Activated CD4-positive, CD25-positive, alpha-beta regulatory T cell (primary cell): ENCODE measurements around the gene DNM3.

Experiments
- DNase-seq, 4 experiments: peaks; one replicate each; lab custom pipeline; 2025; lab: John Stamatoyannopoulos, UW

Gene DNM3

DNA sequence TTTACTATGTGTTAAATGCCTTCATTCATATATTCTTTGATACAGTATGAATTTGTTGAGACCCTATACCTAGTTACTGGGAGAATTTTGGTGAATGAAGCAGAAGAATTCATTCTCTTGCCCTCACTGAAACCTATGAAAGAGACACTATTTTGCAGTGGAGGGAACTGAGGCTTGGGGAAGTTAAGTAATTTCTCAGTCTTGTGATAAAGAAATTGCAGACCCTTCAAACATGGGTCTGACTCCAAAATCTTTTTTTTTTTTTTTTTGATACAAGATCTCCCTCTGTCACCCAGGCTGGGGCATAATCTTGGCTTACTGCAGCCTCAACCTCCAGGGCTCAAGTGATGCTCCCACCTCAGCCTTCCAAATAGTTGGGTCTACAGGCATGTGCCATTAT lies 132.1 kb downstream of the DNM3 start:
- no peak for DNase-seq

DNA sequence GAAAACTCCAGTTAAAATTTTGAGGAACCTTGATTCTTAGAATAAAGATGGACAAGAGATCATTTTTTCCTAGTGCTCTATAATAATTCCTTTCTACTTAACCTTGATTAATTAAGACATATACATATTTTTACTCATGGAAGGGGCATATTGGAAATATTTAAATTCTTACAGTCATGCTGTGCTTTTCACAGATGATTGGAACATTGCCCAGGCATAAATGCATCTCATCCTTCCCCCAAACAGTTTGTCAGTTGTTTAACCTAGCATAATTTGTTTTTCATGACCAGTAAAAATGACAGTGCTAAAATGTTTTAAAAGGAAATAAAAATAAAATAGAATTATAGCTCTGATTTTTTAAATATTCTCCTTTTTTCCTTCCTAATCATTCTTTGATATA lies 140.0 kb downstream of the DNM3 start:
- DNase-seq = no peak

DNA sequence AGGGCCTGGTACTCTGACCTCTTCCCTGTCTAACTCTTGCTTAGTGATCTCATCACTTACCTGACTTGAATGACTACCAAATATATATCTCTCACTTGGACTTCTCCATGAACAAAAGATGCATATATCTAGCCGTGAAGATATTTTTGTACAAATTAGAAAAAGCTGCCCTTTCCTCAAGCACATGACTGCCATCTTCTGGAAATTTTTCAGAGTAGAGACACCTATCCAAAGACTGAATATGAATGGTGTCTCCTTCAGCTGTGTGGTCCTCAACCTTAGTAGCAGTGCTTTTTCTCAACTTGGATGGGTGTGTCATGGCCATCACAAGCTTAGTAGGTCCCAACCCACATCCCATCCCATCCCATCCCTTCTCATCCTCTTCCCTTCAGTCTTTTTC lies 142.3 kb downstream of the DNM3 start:
- DNase-seq = no peak

DNA sequence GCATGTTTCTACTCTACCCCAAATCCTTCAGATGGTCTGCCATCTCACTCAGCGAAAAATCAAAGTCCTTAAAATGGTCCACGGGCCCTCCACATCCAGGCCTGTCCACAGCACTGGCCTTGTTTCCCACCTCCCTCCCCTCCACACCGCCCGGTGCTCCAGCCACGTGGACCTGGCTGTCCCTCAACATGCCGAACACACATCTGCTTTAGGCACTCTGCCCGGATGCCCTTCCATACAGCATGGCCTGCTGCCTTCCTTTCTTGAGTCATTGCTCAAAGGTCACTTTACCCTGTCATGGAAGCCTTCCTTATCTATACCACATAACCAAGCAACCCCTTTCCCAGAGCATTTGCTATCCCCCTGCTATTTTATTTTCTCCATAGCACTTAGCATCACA lies 143.0 kb downstream of the DNM3 start:
- no peak for DNase-seq

DNA sequence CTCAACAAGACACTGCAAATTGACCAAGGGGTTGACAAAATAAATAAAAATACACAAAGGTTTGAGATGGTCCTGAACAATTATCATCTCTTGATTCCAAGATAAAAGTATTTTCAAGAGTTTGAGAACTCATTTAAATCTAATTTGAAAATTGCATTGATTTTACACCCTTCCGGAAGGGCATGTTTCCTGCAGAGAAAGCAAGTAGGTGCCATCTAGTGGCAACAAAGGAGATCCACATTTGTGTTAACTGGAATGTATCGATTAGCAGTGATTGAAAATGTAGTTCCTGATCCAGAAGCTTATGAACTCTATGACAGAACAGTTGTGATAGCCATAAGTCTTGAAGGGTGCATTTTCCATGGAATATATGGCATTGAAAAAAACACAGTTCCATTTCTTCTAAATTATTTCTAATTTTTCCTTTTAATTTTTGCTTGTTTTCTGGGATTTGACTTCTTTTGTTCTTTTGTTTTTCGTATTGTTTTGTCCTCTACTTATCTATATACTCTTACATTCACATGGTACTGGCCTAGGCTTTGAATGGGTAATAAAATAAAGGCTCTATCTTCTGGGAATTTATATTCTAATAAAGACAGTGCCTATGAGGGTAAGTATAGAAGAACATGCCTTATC lies 143.7 kb downstream of the DNM3 start:
- DNase-seq = no peak

DNA sequence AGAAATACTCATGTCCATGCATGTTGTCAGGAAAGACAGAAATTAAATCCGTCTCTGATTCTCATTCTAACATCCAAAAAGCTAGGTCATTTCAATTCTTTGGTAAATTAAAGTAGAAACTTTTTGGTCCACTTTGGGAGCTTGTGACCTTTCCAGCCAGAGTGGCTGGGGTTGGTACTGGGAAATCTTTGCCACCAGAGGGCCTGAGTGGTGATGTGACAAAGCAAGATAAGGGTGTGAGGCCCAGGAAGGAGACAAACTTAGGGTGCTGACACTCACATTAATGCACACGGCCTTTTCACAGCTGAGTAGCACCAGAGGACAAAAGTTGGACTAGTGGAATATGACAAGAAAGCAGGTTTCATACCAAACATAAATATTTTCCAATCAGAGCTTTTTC lies 144.3 kb downstream of the DNM3 start:
- no peak for DNase-seq

DNA sequence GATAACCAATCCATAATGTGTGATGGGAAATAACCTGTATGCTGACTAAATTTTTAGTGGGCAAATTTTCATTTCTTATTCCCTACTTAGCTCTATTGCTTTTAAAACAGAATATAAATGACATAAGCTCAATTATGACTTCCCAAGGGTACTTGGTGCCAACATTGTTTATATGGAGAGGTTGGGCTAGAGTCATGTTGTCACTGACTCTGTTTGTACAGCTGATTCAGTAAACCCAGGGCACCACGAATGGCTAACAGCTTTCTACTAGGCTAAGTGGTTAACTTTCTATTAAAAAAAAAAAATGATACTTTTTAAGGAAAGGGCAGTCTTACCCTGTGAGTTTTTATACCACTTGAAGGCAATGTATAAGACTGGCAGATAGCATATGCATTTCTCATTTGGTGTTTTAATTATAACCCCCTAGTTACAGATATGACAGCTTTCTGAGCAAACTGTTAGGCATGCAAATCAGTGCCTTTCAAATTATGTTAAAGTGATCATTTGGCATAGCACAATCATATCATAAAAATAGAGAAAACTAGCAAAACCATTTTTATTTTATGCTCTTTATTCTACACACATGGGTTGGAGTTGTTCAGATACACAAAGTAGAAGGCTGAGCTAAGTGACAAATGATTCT lies 147.1 kb downstream of the DNM3 start:
- DNase-seq = no peak

DNA sequence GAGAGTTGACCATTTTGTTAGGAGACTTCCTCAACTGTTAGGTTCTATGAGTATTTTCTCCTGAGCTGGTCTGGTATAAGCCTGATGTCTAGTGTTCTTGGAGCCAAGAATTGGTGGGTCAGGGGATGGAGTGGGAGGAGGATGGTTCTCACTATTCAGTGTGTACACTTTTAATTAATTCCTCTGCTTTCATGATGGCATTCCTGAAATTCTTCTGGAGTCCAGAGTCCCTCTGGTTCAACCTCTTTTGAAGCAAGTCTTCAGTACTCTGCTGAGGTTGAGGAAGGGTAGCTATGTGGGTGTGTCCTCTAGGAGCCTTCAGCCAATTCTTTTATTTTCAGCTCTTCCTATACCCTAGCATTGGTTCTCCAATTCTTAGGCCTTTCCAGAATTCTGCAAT lies 149.1 kb downstream of the DNM3 start:
- no peak for DNase-seq

DNA sequence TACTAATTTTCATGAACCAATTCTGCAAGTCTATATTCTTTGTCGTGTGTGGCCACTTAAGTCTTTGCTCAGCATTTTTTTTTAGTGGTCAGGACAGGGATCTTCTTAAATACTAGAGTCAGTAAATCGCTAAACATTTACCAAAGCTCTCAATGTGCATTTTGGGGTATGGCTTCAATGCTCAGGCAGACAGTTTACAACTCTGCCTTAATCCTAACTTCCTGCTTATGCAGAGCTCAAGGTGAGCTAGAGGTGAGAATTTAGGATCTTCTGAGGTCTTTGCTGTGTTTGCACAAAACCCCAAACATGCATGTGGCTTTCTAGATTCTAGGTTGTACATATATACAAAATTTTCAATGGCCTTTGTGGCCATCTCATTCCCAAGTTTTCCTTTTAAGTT lies 153.0 kb downstream of the DNM3 start:
- no peak for DNase-seq

DNA sequence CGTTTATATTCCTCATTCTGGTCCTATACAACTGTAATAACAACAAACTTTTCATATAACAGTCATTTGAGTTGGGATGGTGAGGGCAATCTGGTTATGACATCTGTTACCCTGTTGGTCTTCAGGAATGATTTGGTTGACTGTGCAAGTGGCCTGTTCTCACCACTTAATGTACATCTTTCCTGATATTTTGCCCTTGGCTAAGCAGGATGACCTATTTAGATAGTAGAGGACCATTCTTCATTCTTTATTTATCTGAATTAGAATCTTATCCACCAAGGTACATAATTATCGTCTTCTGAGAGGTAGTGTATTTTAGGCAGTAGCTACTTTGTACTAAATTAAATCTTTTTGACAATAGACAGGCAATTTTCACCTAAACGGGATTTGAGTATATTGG lies 154.3 kb downstream of the DNM3 start:
- DNase-seq = no peak

DNA sequence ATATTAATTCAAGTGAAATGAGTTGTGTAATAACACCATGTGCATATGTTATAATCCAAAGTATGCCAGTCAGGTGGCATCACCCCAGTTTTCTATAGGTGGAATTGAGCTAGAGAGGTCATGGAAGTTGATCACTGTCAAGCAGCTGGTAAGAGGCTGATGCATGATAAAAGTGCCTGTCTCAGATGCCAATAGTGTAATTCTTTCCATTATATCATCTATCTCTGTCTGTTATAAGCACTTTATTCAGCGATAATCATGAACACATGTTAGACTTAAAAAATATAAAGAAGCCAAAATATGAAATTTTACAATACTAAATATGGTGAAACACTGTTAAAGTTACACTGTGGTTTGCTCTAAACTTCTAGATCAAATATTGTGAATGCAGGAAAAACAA lies 156.6 kb downstream of the DNM3 start:
- no peak for DNase-seq

DNA sequence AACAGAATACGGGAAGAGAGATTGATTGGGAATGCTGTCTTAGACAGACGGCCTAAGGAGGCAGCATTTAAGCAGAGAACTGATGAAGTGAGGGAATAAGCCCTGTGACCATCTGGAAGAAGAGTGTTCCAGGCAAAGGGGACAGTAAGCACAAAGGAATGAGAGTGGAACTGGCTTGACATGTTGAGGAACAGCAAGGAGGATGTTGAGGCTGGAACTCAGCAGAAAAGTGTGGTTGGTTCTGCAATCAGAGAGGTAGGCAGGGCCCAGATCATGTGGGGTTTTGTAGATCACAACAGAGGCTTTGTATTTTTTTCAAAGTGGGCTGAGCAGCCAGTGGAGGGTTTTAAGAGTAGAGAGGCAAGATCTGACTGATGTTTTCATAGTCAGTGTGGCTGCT lies 157.4 kb downstream of the DNM3 start:
- DNase-seq = no peak

DNA sequence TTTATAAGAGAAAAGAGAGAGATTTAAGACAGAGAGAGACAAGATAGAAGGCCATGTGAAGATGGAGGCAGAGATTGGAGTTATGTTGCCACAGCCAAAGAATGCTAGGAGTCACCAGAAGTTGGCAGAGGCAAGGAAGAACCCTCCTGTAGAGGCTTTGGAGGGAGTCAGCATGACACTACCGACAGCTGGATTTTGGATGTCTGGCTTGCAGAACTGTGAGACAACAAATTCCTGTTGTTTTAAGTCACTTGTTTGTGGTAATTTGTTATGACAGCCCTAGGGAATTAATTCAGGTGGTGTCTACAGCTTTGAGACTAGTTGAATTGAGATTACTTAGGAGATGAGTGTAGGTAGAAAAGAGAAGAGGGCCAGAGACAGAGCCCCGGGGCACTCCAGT lies 158.5 kb downstream of the DNM3 start:
- DNase-seq = no peak

DNA sequence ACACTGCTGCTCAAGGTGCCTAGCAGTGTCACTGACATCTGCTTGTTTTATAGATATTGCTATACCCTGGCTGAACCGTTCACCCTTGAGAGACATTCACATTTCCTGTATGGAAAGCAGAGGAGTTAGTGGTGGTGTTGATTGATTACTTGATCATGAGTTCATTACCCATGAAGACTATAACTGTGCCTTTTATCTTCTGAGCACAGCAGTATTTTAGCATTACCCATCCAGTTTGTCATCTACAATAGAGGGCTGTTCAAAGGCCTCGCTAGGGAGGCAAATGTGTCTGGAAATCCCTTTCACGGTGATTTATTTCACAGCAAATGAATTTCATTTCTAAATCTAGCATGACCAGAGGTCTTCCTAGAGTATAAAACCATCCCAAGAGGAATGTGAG lies 160.0 kb downstream of the DNM3 start:
- no peak for DNase-seq

DNA sequence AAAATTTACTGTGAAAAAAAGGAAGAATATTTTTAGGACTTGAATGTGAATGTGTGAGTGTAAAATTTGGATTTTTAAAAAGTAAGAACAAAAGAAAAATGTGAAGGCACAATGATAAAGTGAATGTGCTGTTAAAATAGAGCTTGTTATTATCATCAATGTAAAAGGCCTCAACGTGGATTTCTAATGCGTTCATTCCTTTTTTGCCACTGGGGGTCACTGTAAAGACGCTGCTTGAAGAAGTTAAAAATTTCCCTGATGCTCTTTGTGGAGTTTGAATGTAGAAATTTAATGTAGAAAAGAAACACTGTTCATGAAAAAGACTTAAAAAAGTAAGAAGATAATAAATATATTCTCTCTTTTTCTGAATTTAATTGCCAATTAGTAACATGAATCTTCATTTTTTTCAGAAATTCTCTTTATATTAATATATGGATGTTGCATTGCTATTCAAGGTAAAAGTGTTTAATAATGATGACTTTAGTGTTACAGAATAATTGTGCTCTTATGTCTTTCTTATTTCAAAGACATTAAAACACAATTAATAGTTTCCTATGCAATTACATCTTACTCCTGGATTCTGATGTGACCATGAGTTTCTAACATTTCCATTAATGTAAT lies 161.5 kb downstream of the DNM3 start:
- DNase-seq = no peak

DNA sequence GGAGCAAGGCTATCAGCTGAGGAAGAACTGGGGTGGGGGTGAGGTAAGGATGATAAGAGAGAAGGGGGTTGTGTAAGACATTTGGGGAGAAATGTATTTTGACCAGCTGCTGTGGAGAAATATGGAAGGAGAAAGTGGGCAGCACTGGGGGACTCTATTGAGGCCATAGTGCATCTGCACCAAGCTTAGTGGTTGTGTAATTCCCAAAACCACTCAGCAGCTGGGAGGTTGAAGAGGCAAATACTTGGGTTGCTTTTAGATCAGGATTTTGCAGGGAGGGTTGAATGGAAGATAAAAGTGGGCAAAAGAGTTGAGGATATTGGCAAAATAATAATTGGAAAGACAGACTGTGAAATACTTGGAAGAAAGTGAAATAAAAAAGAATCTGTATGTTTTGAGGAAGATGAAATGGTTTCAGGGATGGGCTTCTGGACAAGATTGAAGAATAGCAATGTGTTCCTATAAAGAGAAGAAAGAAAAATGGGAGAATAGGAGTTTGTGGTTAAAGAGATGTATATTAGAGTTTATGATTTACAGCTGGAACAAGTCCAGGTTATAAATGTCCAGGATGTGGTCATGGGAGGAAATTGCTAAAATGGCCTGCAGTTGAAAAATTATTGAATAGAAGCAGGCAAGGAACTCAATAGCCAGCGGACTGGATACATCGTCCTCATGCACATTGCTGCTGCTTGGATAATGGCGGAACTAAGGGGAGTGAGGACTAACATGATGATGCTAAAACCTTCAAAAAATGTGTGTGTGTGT lies 162.7 kb downstream of the DNM3 start:
- no peak for DNase-seq

DNA sequence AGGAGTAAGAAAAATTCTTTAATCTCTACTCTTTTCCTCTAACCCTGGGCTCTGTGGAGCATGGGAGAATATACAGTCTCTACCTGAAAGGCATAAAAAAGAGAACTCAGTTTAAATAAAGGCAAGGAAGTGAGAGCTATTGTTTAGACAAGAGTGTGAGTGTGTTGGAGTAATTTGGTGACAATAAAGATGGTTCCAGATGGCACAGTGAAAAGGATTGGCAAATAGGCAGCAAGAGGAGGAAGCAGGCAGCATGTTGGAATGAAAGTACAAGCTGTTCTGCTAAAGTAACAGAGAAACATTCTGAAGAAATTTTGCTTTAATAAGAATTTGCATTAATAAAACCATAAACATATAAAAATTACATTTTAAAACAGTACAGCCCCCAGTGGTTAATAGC lies 163.4 kb downstream of the DNM3 start:
- no peak for DNase-seq

DNA sequence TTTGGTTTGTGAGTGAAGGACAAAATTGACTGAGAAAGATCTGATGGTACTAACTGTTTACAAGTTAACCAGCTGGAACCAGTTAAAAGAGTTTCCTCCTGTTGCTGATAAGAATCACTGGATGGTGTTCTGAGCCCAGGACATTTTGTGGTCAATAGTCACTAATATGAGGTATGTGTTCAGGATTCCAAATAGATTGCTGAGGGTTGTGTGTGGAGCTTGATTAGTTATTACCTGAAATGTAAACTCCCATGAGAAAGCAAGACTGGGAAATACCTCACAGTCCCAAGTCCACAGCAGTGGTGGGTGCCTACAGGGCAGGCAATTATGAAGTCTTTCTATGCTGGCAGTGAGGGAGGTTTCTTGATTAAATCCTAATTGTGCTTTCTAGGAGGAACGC lies 164.6 kb downstream of the DNM3 start:
- no peak for DNase-seq

DNA sequence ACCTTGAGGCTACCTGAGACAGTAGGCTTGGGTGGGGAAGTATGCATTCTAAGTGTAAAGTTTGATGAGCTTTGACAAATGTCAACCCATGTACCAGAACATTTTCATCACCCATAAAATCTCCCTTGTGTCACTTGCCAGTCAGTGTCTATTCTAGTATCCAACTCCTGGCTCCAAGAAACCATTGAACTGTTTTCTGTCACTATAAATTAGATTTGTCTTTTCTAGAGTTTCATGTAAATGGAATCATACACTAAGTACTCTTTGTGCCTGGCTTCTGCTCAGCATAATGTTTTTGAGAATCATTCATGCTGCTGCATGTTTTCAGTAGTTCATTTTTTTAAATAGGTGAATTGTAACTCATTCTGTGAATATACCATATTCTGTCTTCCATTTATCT lies 165.4 kb downstream of the DNM3 start:
- DNase-seq = no peak

DNA sequence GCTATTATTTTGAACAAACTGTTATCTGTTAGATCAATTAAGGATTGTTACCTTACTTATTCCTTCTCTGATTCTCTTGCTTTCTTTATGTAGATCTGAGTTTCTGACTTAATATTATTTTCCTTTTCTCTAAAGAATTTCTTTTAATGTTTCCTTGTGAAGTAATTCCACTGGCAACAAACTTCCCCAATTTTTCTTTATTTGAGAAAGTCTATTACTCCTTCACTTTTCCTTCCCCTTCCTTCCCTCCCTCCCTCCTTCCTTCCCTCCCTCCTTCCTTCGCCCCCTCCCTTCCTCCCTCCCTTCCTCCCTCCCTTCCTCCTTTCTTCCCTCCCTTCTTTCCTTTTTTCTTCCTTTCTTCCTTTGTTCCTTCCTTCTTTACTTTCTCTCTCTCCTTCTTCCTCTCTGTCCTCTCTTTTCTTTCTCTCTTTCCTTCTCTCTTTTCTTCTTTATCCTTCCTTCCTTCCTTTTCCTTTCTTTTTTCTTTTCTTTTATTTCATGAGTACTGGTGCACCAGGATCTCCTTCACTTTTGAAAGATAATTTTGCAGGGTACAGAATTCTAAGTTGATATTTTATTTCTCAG lies 177.5 kb downstream of the DNM3 start:
- no peak for DNase-seq

DNA sequence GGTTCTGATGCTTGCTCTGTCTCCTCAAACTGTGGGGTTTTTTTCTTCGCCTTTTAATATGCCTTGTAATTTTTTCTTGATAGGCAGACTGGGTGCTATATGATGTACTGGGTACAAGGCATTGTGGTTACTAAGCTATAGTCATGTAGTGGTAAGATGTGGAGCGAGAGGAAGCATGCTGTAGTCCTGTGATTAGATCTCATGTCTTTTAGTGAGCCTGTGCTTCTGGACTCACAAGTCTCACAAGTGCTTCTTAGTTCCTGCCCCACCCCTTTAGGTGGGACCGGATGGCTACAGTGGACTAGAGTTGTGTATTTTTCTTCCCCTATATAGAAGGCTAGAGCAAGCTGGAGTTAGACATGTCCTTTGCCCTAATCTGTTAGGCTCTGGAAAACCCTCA lies 178.7 kb downstream of the DNM3 start:
- no peak for DNase-seq

DNA sequence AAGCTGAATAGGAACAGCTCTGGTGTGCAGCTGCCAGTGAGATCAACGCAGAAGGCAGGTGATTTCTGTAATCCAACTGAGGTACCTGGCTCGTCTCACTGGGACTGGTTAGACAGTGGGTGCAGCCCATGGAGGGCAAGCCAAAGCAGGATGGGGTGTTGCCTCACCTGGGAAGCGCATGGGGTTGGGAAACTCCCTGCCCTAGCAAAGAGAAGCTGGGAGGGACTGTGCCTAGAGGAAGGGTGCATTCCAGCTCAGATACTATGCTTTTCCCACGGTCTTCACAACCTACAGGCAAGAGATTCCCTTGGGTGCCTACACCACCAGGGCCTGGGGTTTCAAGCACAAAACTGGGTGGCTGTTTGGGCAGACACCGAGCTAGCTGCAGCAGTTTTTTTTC lies 183.2 kb downstream of the DNM3 start:
- no peak for DNase-seq
